CD4-positive, alpha-beta T cell (primary cell): ENCODE results near the gene ZBTB20. TPM values are rescaled to one million over a fixed set of nuclear protein-coding genes. Genes with fewer than 3 reads are reported as not detected.

Experiments used
- ATAC-seq: fragments of 200-7000 bp; cut with Tn5 transposase; one replicate; pipeline ENCODE4 v1.10.0; 2022; ENCODE audit warnings: mild to moderate bottlenecking; ENCODE audit not compliant: poor library complexity
- CTCF ChIA-PET: fragments of 350-600 bp; sonication (Branson Sonifier 250); formaldehyde crosslinking; loops from one replicate; lab custom pipeline; 2021; ENCODE audit warnings: antibody characterized with exemption, inconsistent platforms; lab: Charles Lee
- POLR2A ChIA-PET: fragments of 350-600 bp; sonication (Branson Sonifier 250); formaldehyde crosslinking; loops from one replicate; lab custom pipeline; 2021; ENCODE audit warnings: antibody characterized with exemption, inconsistent platforms; lab: Charles Lee
- DNase-seq, 14 experiments: peaks; one replicate each; pipeline ENCODE4 v3.0.0-alpha.2; 2013 to 2020; ENCODE audit warnings: mixed read lengths in 2 of 14
- H3K27ac ChIP-seq, 2 donors: one replicate each; pipeline versions ENCODE4 v1.5.1 to v1.7.0; 2013; ENCODE audit warnings: low read length in 2 of 2, low read depth in 1 of 2, mild to moderate bottlenecking in 1 of 2
- H3K27me3 ChIP-seq, 2 experiments: 1 replicate in 1 of 2; 2 replicates in 1 of 2; pipeline versions ENCODE4 v1.6.1 to v1.7.0; 2013; ENCODE audit warnings: low read length in 2 of 2, control low read depth in 1 of 2, mild to moderate bottlenecking in 1 of 2, moderate library complexity in 1 of 2; ENCODE audit not compliant: insufficient read depth in 2 of 2, control insufficient read depth in 1 of 2
- H3K36me3 ChIP-seq: one replicate; pipeline ENCODE4 v1.6.1; 2013; ENCODE audit warnings: low read length, control low read depth; ENCODE audit not compliant: insufficient read depth
- H3K4me1 ChIP-seq: one replicate; pipeline ENCODE4 v1.6.1; 2013; ENCODE audit warnings: low read length, control low read depth; ENCODE audit not compliant: insufficient read depth
- H3K4me3 ChIP-seq: one replicate; pipeline ENCODE4 v1.5.1; 2013; ENCODE audit warnings: mild to moderate bottlenecking, low read length, moderate library complexity
- H3K9me3 ChIP-seq, 2 experiments: 1 replicate in 1 of 2; 2 replicates in 1 of 2; pipeline versions ENCODE4 v1.6.1 to v1.7.0; 2013; ENCODE audit warnings: low read length in 2 of 2, mild to moderate bottlenecking in 2 of 2, control low read depth in 1 of 2, moderate library complexity in 1 of 2; ENCODE audit not compliant: control insufficient read depth in 1 of 2, insufficient read depth in 1 of 2
- H3K27ac Mint-ChIP-seq: one replicate; pipeline ENCODE4 v1.8.0; 2020; ENCODE audit warnings: mixed read lengths
- H3K27me3 Mint-ChIP-seq: one replicate; pipeline ENCODE4 v1.8.0; 2021; ENCODE audit warnings: mixed read lengths
- H3K36me3 Mint-ChIP-seq: one replicate; pipeline ENCODE4 v1.8.0; 2021; ENCODE audit warnings: low read depth, mixed read lengths
- H3K4me1 Mint-ChIP-seq: one replicate; pipeline ENCODE4 v1.8.0; 2021; ENCODE audit warnings: low read depth, mixed read lengths
- H3K4me3 Mint-ChIP-seq: one replicate; pipeline ENCODE4 v1.8.0; 2020; ENCODE audit warnings: mild to moderate bottlenecking, mixed read lengths
- H3K9me3 Mint-ChIP-seq: one replicate; pipeline ENCODE4 v1.8.0; 2020; ENCODE audit warnings: mixed read lengths
- intact Hi-C, 2 experiments: fragments of 100-400 bp; cut with DNase I in 1 of 2; cut with micrococcal nuclease in 1 of 2; formaldehyde crosslinking; loops; one replicate each; pipeline versions ENCODE4 v1.15.1 to v1.9.0; 2023 to 2025; cut with DNase I, micrococcal nuclease
- total RNA-seq, 174 experiments: library from RNA in 2 of 174; stranded (reverse) in 2 of 174; gene quantifications; one replicate each; pipeline ENCODE4 v1.2.3 and lab custom pipeline; 2021 to 2026
- TF ChIP-seq, protein P1 (sequence below): fragments of 200-600 bp; IDR thresholded peaks from one replicate; pipeline ENCODE4 v1.8.0; 2022; ENCODE audit warnings: antibody characterized with exemption, mild to moderate bottlenecking

ZBTB20 gene
- total RNA-seq, 2 experiments from 2014 or later: 41.6 to 47.4 TPM

DNA sequence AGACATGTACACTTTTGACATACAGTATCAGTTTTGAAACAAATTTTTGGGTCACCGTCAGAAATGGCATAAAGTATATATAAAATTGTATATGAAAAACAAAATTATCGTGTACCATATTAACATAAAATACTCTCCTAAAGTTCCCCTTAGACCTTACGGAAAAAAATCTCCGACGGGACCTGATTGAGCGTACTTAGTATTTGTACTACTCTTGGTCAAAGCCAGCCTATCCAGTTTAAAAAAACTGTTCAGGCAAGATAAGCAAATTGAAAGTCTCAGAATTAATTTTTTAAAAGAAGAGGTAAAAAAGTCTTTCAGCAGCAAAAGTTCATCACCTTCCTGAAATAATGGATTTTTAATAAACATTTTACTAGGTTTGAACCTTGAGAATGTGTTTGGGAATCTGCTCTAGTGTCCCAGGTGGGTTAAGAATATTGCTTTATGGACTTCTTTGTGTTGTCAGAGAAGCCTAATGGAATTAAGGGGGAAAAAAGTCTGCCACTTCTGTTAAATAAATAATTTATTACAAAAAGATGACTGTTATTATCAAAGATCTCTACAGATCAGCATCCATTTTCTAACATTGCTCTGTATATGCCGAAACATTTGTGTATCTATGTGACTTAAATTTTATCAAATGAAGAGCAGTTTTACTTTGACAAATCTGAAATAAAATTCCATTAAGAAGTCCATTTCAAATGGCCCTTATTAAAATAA lies 48.6 kb downstream of the ZBTB20 start:
- no peaks in the 10 kb centered on the region for H3K9me3 ChIP-seq
- H3K27me3 ChIP-seq: no peaks in the 10 kb centered on the region
- H3K27ac Mint-ChIP-seq: no peak overlapping the region
- peaks cover 2% of the 10 kb centered on the region for H3K4me1 ChIP-seq
- peaks cover 72% of the 10 kb centered on the region for H3K4me1 Mint-ChIP-seq
- intact Hi-C loops: loop anchor here in 1 of 2 experiments (2.0 to 5.0 kb wide), 2 partner anchors 50 to 56 kb away; no protein-coding TSS in a partner anchor
- TF ChIP-seq, protein P1, sequence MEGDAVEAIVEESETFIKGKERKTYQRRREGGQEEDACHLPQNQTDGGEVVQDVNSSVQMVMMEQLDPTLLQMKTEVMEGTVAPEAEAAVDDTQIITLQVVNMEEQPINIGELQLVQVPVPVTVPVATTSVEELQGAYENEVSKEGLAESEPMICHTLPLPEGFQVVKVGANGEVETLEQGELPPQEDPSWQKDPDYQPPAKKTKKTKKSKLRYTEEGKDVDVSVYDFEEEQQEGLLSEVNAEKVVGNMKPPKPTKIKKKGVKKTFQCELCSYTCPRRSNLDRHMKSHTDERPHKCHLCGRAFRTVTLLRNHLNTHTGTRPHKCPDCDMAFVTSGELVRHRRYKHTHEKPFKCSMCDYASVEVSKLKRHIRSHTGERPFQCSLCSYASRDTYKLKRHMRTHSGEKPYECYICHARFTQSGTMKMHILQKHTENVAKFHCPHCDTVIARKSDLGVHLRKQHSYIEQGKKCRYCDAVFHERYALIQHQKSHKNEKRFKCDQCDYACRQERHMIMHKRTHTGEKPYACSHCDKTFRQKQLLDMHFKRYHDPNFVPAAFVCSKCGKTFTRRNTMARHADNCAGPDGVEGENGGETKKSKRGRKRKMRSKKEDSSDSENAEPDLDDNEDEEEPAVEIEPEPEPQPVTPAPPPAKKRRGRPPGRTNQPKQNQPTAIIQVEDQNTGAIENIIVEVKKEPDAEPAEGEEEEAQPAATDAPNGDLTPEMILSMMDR: no peak
- no peak overlapping the region for H3K4me3 Mint-ChIP-seq
- no peak for DNase-seq
- no peak overlapping the region for H3K4me3 ChIP-seq
- no peaks in the 10 kb centered on the region for H3K27me3 Mint-ChIP-seq
- H3K36me3 Mint-ChIP-seq: peaks cover 14% of the 10 kb centered on the region
- no peaks in the 10 kb centered on the region for H3K9me3 Mint-ChIP-seq
- ChIA-PET CTCF (interaction anchor here (0.8 to 1.5 kb wide), 2 partner anchors 13 to 67 kb away, joined by 3 to 4 read pairs; no protein-coding TSS in a partner anchor), POLR2A (interaction anchor here (3.7 to 4.5 kb wide), 2 partner anchors 48 to 66 kb away, joined by 36 to 135 read pairs; partner anchors contain the start of gene ZBTB20)
- H3K36me3 ChIP-seq: no peaks in the 10 kb centered on the region
- no peak overlapping the region for H3K27ac ChIP-seq
- no peak for ATAC-seq

DNA sequence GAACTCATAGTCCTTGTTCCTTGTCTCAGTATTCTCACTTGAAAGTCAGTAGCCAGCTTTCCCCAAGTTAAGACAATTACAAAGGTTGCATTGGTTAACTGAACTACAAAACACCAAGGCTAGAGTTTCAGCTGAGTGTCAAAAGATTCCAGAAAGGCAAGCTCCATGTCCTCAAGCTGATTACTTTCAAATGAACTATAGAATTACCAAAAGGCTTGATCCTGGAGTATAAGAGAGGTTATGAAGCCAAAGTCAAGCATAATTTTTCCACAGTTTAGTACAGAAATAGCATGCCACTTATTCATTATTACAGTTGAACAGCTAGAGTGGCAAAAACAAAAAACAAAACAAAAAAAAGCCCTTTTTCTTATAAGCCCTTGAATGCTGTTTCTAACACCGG lies 51.9 kb downstream of the ZBTB20 start:
- H3K27ac ChIP-seq: no peak overlapping the region
- no peaks in the 10 kb centered on the region for H3K9me3 ChIP-seq
- no peaks in the 10 kb centered on the region for H3K36me3 ChIP-seq
- H3K4me1 ChIP-seq: peaks cover 2% of the 10 kb centered on the region
- DNase-seq (no peak), ATAC-seq (no peak)
- intact Hi-C loops: loop anchor here in 1 of 2 experiments (5.0 kb wide), 1 partner anchor 53 kb away; no protein-coding TSS in a partner anchor
- Mint-ChIP-seq H3K36me3 (peaks cover 3% of the 10 kb centered on the region), H3K4me3 (no peak overlapping the region), H3K27me3 (no peaks in the 10 kb centered on the region), H3K9me3 (no peaks in the 10 kb centered on the region), H3K4me1 (peaks cover 78% of the 10 kb centered on the region), H3K27ac (no peak overlapping the region)
- H3K4me3 ChIP-seq: no peak overlapping the region
- ChIA-PET CTCF (interaction anchor here (1.8 to 5.3 kb wide), 3 partner anchors 52 to 77 kb away, joined by 5 to 14 read pairs (median 7); partner anchors contain the start of gene ZBTB20), POLR2A (interaction anchor here (1.0 to 2.4 kb wide), 3 partner anchors 51 to 70 kb away, joined by 3 to 19 read pairs (median 3); partner anchors contain the start of gene ZBTB20)
- H3K27me3 ChIP-seq: no peaks in the 10 kb centered on the region
- TF ChIP-seq, protein P1: no peak

GRCh38 chr3:115092220-115092791 lies 54.8 kb downstream of the ZBTB20 start:
- no peak overlapping the region for H3K4me3 Mint-ChIP-seq
- Histone ChIP-seq H3K27ac (no peak overlapping the region), H3K9me3 (no peaks in the 10 kb centered on the region), H3K4me1 (no peaks in the 10 kb centered on the region), H3K27me3 (no peaks in the 10 kb centered on the region), H3K36me3 (no peaks in the 10 kb centered on the region), H3K4me3 (no peak overlapping the region)
- H3K27ac Mint-ChIP-seq: no peak overlapping the region
- POLR2A ChIA-PET: interaction anchor here (0.8 to 2.9 kb wide), 5 partner anchors 8 to 692 kb away, joined by 3 to 11 read pairs (median 4); partner anchors contain the start of gene ZBTB20
- intact Hi-C loops: loop anchor here (1.0 to 2.0 kb wide), 6 partner anchors 73 to 722 kb away; no protein-coding TSS in a partner anchor
- ATAC-seq (peak; percentile 67), DNase-seq (peak; percentile 14 to 79 (median 56))
- H3K4me1 Mint-ChIP-seq: peaks cover 68% of the 10 kb centered on the region
- no peaks in the 10 kb centered on the region for H3K36me3 Mint-ChIP-seq
- TF ChIP-seq, protein P1: peak; percentile 81
- H3K9me3 Mint-ChIP-seq: no peaks in the 10 kb centered on the region
- no peaks in the 10 kb centered on the region for H3K27me3 Mint-ChIP-seq
- CTCF ChIA-PET: interaction anchor here (0.7 to 5.3 kb wide), 13 partner anchors 9 to 726 kb away, joined by 3 to 14 read pairs (median 4); partner anchors contain the start of gene ZBTB20
